ENCODE data around the gene RBMS3. TPM values are rescaled to one million over a fixed set of nuclear protein-coding genes. Genes with fewer than 3 reads are reported as not detected.

Gene RBMS3
- total RNA-seq, 1 experiment from 2014 or later = 5.9 TPM

GRCh38 chr3:29265509-29266072, 15.3 kb upstream of the RBMS3 start:
- Histone ChIP-seq H3K36me3 (ENCODE audit: insufficient read depth, low read length, poor library complexity, severe bottlenecking) (no peaks in the 10 kb centered on the region), H3K27ac (ENCODE audit: low read depth, low read length, poor library complexity, severe bottlenecking) (no peak overlapping the region), H3K27me3 (replicated peaks; ENCODE audit: insufficient read depth, low read depth, low read length, poor library complexity) (no peaks in the 10 kb centered on the region), H3K9me3 (ENCODE audit: low read depth, low read length, poor library complexity, severe bottlenecking) (no peaks in the 10 kb centered on the region), H3K4me1 (ENCODE audit: insufficient read depth, low read length, poor library complexity, severe bottlenecking) (no peaks in the 10 kb centered on the region), H3K4me3 (ENCODE audit: low read depth, low read length, poor library complexity, severe bottlenecking) (no peak overlapping the region)
- DNase-seq (ENCODE audit: low spot score) = no peak
- BruUV-seq (replicated peaks) = no TSS peak
- ChIA-PET POLR2A (ENCODE audit: low non-redundant PET) (no interaction called here), CTCF (no interaction called here)
- TF ChIP-seq EZH2 (IDR thresholded peaks at IDR 0.05; ENCODE audit: borderline replicate concordance, low read depth, low read length, poor library complexity, severe bottlenecking) = no peak
- no peak for TF ChIP-seq CTCF (conservative IDR thresholded peaks at IDR 0.05; ENCODE audit: low read depth, low read length)
- intact Hi-C loops (cut with micrococcal nuclease; ENCODE audit: unreplicated experiment) = no loop called here

- no peaks in the 10 kb centered on the region for H3K36me3 ChIP-seq (ENCODE audit: insufficient read depth, low read length, poor library complexity, severe bottlenecking)
- ChIA-PET CTCF (no interaction called here), POLR2A (ENCODE audit: low non-redundant PET) (no interaction called here)
- no peak overlapping the region for H3K4me3 ChIP-seq (ENCODE audit: low read depth, low read length, poor library complexity, severe bottlenecking)
- no peak for DNase-seq (ENCODE audit: low spot score)
- H3K9me3 ChIP-seq (ENCODE audit: low read depth, low read length, poor library complexity, severe bottlenecking) = no peaks in the 10 kb centered on the region
- no peaks in the 10 kb centered on the region for H3K4me1 ChIP-seq (ENCODE audit: insufficient read depth, low read length, poor library complexity, severe bottlenecking)
- no peaks in the 10 kb centered on the region for H3K27me3 ChIP-seq (replicated peaks; ENCODE audit: insufficient read depth, low read depth, low read length, poor library complexity)
- TF ChIP-seq CTCF (conservative IDR thresholded peaks at IDR 0.05; ENCODE audit: low read depth, low read length) (no peak), EZH2 (IDR thresholded peaks at IDR 0.05; ENCODE audit: borderline replicate concordance, low read depth, low read length, poor library complexity, severe bottlenecking) (no peak)
- intact Hi-C loops (cut with micrococcal nuclease; ENCODE audit: unreplicated experiment) = no loop called here
- no TSS peak for BruUV-seq (replicated peaks)
- H3K27ac ChIP-seq (ENCODE audit: low read depth, low read length, poor library complexity, severe bottlenecking) = no peak overlapping the region
Observed at GRCh38 chr3:29267226-29267625, 13.6 kb upstream of the RBMS3 start.

- ChIA-PET POLR2A (ENCODE audit: low non-redundant PET) (no interaction called here), CTCF (no interaction called here)
- Histone ChIP-seq H3K4me3 (ENCODE audit: low read depth, low read length, poor library complexity, severe bottlenecking) (no peak overlapping the region), H3K27me3 (replicated peaks; ENCODE audit: insufficient read depth, low read depth, low read length, poor library complexity) (no peaks in the 10 kb centered on the region), H3K9me3 (ENCODE audit: low read depth, low read length, poor library complexity, severe bottlenecking) (no peaks in the 10 kb centered on the region), H3K27ac (ENCODE audit: low read depth, low read length, poor library complexity, severe bottlenecking) (no peak overlapping the region), H3K4me1 (ENCODE audit: insufficient read depth, low read length, poor library complexity, severe bottlenecking) (no peaks in the 10 kb centered on the region), H3K36me3 (ENCODE audit: insufficient read depth, low read length, poor library complexity, severe bottlenecking) (no peaks in the 10 kb centered on the region)
- no peak for DNase-seq (ENCODE audit: low spot score)
- no TSS peak for BruUV-seq (replicated peaks)
- intact Hi-C loops (cut with micrococcal nuclease; ENCODE audit: unreplicated experiment) = no loop called here
- TF ChIP-seq EZH2 (IDR thresholded peaks at IDR 0.05; ENCODE audit: borderline replicate concordance, low read depth, low read length, poor library complexity, severe bottlenecking) = no peak
- no peak for TF ChIP-seq CTCF (conservative IDR thresholded peaks at IDR 0.05; ENCODE audit: low read depth, low read length)
Observed at GRCh38 chr3:29268651-29269050, 12.2 kb upstream of the RBMS3 start.

Measured in A673 (cell line).